EL (cell line): ENCODE measurements around the gene THOC7.
A peak's percentile ranks its signal among the peaks of the same experiment; 100 is the strongest.

Experiments used
- DNase-seq: peaks from one replicate; pipeline ENCODE4 v3.0.0-alpha.2; 2016

Gene THOC7

GRCh38 chr3:63832395-63832794, 31.2 kb downstream of the THOC7 start:
- DNase-seq = no peak

GRCh38 chr3:63830526-63830925, 33.1 kb downstream of the THOC7 start:
- no peak for DNase-seq

GRCh38 chr3:63824309-63824708, 39.3 kb downstream of the THOC7 start:
- DNase-seq = peak; percentile 81

GRCh38 chr3:63819151-63819398, 44.5 kb downstream of the THOC7 start, which contains the start of gene C3orf49:
TSS of gene C3orf49 (plus strand) at chr3:63819299. CDS start at chr3:63819472, 173 bp downstream.
- DNase-seq = no peak

- DNase-seq = peak; percentile 56
These were observed 45.1 kb downstream of the THOC7 start for GRCh38 chr3:63818282-63819150.

- no peak for DNase-seq
These were observed 46.4 kb downstream of the THOC7 start for GRCh38 chr3:63817225-63817624.

- DNase-seq = no peak
These were observed 49.4 kb downstream of the THOC7 start for GRCh38 chr3:63814237-63814636.

- peak; percentile 71 for DNase-seq
These were observed 54.0 kb downstream of the THOC7 start for GRCh38 chr3:63809607-63810006.

GRCh38 chr3:63808633-63809032, 55.0 kb downstream of the THOC7 start:
- no peak for DNase-seq

GRCh38 chr3:63807961-63808565, 55.5 kb downstream of the THOC7 start:
- no peak for DNase-seq

GRCh38 chr3:63803911-63804310, 59.7 kb downstream of the THOC7 start:
- no peak for DNase-seq

GRCh38 chr3:63800097-63800496, 63.5 kb downstream of the THOC7 start:
- DNase-seq = peak; percentile 9

- DNase-seq = no peak
These were observed 64.7 kb downstream of the THOC7 start for GRCh38 chr3:63798949-63799348.

- no peak for DNase-seq
These were observed 65.1 kb downstream of the THOC7 start for GRCh38 chr3:63798544-63798943.

- no peak for DNase-seq
These were observed 68.2 kb downstream of the THOC7 start for GRCh38 chr3:63795438-63795837.

GRCh38 chr3:63791974-63792373, 71.6 kb downstream of the THOC7 start:
- peak; percentile 44 for DNase-seq
